IPS-18c (cell line): Measurements from ENCODE around the gene POLE3.
"Not testable (repeated sequence)": the region's sequence is repeated elsewhere in the genome, so short reads cannot be mapped to it uniquely, and the experiment has no call there.

Experiments
- H3K4me3 ChIP-seq: 2 replicates; pipeline ENCODE4 v1.7.0; 2013; ENCODE audit warnings: low read depth, mild to moderate bottlenecking, low read length, moderate library complexity; ENCODE audit not compliant: insufficient read depth
- H3K9me3 ChIP-seq: one replicate; pipeline ENCODE4 v1.6.1; 2013; ENCODE audit warnings: mild to moderate bottlenecking, low read length, moderate library complexity; ENCODE audit not compliant: control insufficient read depth, insufficient read depth

Gene POLE3

DNA sequence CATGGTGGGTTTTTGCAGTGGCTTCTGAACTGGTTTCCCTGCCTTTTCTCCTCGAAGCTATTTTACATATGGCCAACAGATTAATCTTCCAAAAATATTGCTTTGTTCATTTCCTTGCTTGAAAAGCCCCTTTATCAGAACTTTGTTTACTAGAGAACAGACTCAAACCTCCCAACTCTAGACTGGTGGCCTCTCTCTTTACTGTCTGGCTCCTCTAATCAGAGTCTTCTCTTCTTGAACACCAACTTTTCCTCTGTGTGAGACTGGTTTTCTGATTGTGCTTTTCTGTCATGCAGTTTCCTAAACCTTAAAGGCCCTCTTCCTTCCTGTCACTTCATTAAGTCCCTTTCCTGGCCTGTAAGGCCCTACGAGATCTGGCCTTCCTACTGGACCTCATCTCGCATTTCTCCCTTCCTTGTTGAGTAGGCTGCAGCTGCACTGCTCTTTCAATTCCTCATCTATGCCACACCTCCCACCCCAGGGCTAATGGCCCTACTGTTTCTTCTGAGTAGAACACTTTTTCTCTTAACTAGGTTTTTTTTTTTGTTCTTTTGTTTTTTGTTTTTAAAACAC lies 5.8 kb upstream of the POLE3 start:
- no peaks in the 10 kb centered on the region for H3K9me3 ChIP-seq
- H3K4me3 ChIP-seq, result no peak overlapping the region

- H3K4me3 ChIP-seq, result peak overlapping the region; percentile 82
- no peaks in the 10 kb centered on the region for H3K9me3 ChIP-seq
These were observed 630 bp downstream of the POLE3 start for GRCh38 chr9:113409883-113410206.

GRCh38 chr9:113409481-113409880 lies 994 bp downstream of the POLE3 start:
- peak overlapping the region; percentile 82 for H3K4me3 ChIP-seq
- H3K9me3 ChIP-seq, result no peaks in the 10 kb centered on the region

DNA sequence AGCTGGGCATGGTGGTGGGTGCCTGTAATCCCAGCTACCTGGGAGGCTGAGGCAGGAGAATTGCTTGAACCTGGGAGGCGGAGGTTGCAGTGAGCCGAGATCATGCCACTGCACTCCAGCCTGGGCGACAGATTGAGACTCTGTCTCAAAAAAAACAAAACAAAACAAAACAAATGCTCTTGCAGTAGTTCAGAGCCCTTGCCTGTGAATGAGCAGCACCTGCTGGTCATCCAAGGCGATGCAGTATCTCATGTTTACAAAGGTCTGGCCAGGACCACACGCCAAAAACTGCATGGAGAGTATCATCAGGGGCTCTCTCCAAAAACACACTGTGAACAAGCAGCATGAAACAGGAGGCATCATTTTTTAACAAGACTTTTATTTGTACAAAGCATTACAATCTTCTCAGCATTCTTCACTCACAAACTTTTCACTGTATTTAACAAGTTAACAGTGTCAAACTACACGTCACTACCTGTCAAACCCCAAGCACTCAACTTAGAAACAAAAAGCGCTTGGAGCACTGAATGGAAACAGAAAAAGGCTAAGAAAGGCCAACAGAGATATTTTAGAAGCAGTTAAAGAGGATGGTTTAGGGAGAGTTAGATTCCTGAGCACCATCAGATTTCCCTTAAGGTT lies 3.5 kb downstream of the POLE3 start:
- not testable (repeated sequence) for H3K9me3 ChIP-seq

DNA sequence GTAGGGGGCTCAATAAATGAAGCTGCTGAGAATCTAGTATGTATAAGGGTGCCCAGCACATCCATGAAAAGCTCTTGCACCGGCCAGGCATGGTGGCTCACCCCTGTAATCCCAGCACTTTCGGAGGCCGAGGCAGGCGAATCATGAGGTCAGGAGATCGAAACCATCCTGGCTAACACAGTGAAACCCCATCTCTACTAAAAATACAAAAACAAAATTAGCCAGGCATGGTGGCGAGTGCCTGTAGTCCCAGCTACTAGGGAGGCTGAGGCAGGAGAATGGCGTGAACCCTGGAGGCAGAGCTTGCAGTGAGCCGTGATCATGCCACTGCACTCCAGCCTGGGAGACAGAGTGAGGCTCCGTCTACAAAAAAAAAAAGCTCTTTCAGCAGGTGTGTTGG lies 4.1 kb downstream of the POLE3 start:
- not testable (repeated sequence) for H3K4me3 ChIP-seq, H3K9me3 ChIP-seq

More for the DNA sequence above, 3.5 kb downstream of the POLE3 start:
- H3K4me3 ChIP-seq, result not testable (repeated sequence)

GRCh38 chr9:113403646-113404045 lies 6.8 kb downstream of the POLE3 start:
- no peak overlapping the region for H3K4me3 ChIP-seq

DNA sequence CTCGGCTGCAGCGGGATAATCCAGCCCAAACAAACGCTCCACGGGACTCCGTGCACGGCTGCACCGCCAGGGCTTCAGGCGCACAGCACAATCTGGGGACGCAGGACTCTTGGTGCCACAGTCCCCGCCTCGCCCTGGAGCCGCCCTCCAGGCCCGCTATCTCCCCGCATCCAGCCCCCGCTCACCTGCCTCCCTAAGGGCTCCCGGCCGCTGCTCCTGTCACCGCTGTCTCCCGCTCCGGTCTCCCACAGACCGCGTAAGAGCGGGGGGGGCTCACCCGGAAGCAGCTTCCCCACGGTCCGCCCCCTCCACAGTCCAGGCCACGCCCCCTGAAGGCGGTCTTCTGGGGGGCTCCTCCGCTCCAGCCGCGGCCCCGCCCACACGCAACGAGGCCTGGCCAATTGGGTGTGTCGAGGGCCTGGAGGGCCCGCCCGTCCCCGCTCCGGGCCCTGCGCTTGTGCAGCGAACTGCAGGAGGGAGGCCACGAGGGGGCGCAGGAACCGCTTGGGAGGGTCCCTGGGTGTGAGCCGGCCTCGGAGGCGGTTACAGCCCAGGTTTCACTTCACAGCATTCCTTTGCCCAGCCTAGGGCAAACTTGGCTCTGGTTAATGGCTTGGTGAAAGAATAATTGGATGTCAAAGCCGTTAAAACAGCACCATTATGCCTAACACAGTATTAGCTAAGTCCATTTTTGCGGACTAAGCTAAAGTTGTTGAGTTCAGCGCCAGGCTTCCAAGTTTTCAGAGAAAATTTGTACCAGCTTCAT lies 9.3 kb downstream of the POLE3 start, which contains the start of gene ALAD:
ALAD (minus strand) TSS at position 258 of the 766 bp plus-strand sequence. CDS start 7,725 bp downstream, outside the sequence.
- peak within 1 kb of the TSS; percentile 75 for H3K4me3 ChIP-seq

More at GRCh38 chr9:113403646-113404045, 6.8 kb downstream of the POLE3 start:
- H3K9me3 ChIP-seq, result no peaks in the 10 kb centered on the region

DNA sequence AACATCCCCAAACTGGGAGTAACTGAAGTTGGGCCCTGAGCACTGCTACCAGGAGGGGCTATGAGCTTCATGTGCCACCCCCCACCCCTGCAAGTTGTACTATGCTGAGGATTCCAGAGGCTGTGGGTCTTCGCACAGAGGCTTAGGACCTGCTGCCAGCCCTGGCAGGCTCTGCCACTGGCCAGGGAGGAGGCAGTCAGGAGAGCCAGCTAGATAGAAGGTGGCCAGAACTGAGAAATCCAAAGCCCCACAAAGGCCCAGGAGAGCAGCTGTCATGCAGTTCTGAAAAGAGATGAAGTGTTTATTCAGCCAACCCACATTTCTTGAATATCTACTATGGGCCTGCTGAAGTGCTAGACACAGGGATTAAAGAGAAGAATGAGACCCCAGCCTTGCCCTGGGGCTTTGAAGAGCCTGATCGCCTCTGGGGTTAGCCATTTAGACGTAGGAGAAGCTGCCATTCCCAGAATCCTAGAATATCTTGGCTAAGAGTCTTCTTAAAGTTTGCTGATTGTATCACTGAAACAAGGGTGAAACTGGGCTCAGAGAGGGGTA lies 10.8 kb downstream of the POLE3 start:
- no peak overlapping the region for H3K4me3 ChIP-seq
- no peaks in the 10 kb centered on the region for H3K9me3 ChIP-seq

More for the DNA sequence above, 9.3 kb downstream of the POLE3 start, which contains the start of gene ALAD:
- no peaks in the 10 kb centered on the region for H3K9me3 ChIP-seq

GRCh38 chr9:113398796-113399195 lies 11.7 kb downstream of the POLE3 start:
- Histone ChIP-seq H3K4me3 (no peak overlapping the region), H3K9me3 (no peaks in the 10 kb centered on the region)

- Histone ChIP-seq H3K9me3 (no peaks in the 10 kb centered on the region), H3K4me3 (no peak overlapping the region)
These were observed 13.3 kb downstream of the POLE3 start for GRCh38 chr9:113397203-113397631.

DNA sequence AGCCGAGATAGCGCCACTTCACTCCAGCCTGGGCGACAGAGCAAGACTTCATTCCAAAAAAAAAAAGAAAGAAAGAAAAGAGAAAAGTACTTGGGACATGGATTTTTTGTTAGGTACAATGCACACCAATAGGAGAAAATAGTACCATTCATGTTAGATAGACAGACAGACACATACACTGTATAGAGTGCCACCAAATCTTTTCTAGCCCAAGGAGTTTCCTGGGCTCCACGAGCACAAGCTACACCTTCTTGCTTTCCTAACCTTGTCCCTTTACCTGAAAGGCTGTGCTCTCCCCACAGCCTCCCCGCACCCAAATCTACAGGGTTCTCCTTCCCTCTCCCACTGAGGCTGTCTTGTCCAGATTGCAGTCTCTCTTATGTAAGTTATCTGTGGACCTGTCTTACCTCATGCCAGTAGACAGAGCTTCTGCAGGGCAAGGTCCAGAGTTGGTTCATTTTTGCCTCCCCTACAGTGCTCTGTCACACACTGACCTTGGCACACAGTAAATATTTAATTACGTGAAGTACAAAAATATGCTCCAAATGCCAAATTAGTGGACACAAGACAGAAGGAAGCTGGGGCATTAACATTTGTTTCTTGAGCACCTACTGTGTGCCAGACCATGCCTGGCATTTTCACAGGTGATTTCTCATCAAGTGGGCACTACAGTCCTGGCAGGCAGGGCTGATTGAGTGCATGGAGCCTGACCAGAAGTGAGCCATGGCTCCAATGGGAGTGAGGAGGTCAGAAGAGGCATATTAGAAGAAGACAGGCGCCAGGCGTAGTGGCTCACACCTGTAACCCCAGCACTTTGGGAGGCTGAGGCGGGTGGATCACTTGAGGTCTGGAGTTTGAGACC lies 15.2 kb downstream of the POLE3 start:
- H3K4me3 ChIP-seq, result no peak overlapping the region
- H3K9me3 ChIP-seq, result no peaks in the 10 kb centered on the region

DNA sequence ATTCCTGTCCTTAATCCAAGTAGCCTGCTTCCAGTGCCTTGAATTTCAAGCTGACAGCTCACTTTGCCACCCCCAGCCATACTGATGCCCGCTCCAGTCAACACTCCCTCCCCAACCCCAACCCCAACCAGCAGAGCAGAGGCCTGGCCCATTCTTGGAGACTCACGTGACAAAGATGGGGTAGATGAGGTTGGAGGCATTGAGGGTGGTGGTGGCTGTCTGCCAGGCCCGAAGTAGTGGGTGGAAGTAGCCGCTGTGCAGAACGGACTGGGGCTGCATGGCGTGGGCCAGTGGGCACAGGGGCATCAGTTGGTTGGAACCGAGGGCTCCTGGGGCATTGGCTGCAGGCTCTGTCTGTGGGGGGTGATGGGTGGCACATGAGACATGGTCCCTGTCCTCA lies 17.2 kb downstream of the POLE3 start:
- H3K4me3 ChIP-seq, result no peak overlapping the region
- H3K9me3 ChIP-seq, result no peaks in the 10 kb centered on the region

GRCh38 chr9:113391917-113392316 lies 18.6 kb downstream of the POLE3 start:
- H3K4me3 ChIP-seq, result no peak overlapping the region

DNA sequence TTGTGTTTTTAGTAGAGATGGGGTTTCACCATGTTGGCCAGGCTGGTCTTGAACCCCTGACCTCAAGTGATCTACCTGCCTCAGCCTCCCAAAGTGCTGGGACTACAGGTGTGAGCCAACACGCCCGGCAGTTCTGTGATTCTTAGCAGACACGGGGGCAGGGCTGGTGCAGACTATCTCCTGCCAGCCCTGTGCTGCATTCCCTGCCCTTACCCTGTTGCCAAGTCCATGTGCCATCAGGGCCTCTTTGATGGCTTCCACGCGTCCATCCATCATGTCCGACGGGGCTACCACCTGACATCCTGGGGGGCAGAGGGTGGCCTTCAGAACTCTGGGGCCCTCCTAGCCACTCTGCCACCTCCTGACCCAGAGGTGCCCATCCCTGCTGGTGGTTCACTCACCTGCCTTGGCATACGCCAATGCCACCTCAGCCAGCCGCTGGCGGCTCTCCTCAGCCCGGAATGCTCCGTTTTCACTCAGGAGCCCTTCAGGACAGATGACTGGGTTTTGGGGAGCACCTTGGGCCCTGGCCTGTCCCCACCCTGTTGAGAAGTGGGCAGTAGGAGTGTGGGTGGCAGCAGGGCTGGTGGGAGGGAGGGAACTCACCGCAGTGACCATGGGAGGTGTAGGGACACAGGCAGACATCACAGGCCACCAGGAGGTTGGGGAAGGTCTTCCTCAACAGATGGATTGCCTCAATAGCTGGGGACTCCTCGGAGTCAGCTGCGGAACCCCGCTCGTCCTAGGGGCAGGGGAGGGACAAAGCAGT lies 20.1 kb downstream of the POLE3 start:
- H3K9me3 ChIP-seq, result no peaks in the 10 kb centered on the region
- no peak overlapping the region for H3K4me3 ChIP-seq

More at GRCh38 chr9:113391917-113392316, 18.6 kb downstream of the POLE3 start:
- no peaks in the 10 kb centered on the region for H3K9me3 ChIP-seq

DNA sequence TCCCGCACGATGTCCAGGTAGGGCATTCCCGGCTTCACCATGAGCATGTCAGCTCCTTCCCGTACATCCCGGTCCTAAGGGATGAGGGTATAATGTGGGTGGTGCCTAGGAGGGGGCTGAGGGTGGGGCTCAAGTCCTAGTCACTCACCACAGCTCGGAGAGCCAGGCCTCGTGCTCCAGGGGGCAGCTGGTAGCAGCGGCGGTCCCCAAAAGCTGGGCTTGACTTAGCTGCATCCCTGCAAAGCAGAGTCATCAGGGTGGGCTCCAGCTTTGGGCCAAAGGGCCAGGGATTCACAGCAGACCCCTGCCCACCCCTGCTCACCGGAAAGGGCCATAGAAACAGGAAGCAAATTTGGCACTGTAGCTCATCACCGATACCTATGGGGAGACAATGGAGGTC lies 21.0 kb downstream of the POLE3 start:
- Histone ChIP-seq H3K4me3 (no peak overlapping the region), H3K9me3 (no peaks in the 10 kb centered on the region)

DNA sequence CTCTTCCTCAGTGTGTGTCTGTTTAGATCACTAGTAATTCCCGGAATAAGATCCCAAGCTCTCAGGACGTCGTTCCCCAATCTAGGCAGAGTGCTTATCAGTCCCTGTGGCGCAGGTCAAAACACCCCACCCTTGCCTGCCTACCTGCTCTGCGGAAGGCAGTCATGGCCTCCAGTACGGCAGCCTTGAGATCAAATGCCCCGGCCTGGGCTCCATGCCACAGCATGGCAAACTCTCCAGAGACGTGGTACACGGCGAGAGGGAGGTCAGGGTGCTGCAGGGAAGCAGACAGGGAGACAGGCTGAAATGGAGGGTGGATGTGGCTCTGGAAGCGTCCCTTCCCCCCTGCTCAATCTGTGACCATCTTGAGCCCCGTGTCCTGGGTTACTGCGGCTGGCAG lies 21.6 kb downstream of the POLE3 start:
- Histone ChIP-seq H3K9me3 (no peaks in the 10 kb centered on the region), H3K4me3 (no peak overlapping the region)
